ENCODE results near the gene KIAA1586.

DNA sequence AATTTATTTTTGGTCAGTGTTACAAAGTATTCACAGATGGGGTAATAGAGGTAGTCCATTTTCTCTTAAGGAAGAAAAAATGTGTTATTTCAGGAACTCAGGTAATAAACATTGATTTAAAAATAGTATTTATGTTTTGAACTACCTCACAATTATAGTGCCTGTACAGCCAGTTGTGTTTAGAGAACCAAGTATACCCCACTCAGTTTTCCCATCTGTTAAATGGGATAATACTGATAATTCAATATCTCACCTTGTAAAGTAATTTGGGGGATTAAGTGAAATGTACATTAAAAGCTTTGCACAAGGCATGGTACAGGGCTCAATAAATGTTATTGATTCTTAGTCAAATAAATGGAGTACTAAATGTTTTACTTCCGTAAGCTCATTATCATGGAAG lies 48.2 kb downstream of the KIAA1586 start:
- TF ChIP-seq, protein P1, sequence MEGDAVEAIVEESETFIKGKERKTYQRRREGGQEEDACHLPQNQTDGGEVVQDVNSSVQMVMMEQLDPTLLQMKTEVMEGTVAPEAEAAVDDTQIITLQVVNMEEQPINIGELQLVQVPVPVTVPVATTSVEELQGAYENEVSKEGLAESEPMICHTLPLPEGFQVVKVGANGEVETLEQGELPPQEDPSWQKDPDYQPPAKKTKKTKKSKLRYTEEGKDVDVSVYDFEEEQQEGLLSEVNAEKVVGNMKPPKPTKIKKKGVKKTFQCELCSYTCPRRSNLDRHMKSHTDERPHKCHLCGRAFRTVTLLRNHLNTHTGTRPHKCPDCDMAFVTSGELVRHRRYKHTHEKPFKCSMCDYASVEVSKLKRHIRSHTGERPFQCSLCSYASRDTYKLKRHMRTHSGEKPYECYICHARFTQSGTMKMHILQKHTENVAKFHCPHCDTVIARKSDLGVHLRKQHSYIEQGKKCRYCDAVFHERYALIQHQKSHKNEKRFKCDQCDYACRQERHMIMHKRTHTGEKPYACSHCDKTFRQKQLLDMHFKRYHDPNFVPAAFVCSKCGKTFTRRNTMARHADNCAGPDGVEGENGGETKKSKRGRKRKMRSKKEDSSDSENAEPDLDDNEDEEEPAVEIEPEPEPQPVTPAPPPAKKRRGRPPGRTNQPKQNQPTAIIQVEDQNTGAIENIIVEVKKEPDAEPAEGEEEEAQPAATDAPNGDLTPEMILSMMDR (IDR thresholded peaks at IDR 0.05; ENCODE audit: low read depth, low read length, poor library complexity, severe bottlenecking): no peak
- no peak for TF ChIP-seq EZH2phosphoT487 (IDR thresholded peaks at IDR 0.05; ENCODE audit: borderline replicate concordance, low read length)
